A673 (cell line): ENCODE results near the gene PROCR.

Source experiments
- EZH2 ChIP-seq: fragments of 200-600 bp; sonication (generic); IDR thresholded peaks from 2 replicates; pipeline ENCODE4 v1.6.1; 2017; ENCODE audit warnings: borderline replicate concordance, low read depth, mild to moderate bottlenecking, mixed read lengths, antibody characterized with exemption, low read length; ENCODE audit not compliant: poor library complexity, severe bottlenecking
- TF ChIP-seq, protein P1 (sequence below): fragments of 300-800, 200-600 bp; sonication (generic); conservative IDR thresholded peaks from 2 replicates; pipeline ENCODE4 v1.5.1; 2017; ENCODE audit warnings: low read depth, mild to moderate bottlenecking, antibody characterized with exemption, low read length, moderate library complexity, mixed read lengths

DNA sequence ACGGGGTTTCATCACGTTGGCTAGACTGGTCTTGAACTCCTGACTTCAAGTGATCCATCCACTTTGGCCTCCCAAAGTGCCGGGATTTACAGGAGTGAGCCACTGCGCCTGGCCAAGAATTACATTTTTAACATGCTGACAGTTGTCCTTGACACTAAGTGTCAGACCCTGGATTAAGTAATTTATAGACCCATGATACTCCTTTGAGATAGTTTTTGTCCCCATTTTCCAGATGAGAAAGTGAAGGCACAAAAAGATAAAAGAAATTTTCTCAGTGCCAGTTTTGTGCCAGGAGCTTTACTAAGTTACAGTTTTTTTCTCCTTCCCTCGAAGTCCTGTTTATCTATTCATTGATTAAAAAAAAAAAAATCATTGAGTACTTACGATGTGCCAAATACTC lies 14.9 kb upstream of the PROCR start:
- TF ChIP-seq, protein P1, sequence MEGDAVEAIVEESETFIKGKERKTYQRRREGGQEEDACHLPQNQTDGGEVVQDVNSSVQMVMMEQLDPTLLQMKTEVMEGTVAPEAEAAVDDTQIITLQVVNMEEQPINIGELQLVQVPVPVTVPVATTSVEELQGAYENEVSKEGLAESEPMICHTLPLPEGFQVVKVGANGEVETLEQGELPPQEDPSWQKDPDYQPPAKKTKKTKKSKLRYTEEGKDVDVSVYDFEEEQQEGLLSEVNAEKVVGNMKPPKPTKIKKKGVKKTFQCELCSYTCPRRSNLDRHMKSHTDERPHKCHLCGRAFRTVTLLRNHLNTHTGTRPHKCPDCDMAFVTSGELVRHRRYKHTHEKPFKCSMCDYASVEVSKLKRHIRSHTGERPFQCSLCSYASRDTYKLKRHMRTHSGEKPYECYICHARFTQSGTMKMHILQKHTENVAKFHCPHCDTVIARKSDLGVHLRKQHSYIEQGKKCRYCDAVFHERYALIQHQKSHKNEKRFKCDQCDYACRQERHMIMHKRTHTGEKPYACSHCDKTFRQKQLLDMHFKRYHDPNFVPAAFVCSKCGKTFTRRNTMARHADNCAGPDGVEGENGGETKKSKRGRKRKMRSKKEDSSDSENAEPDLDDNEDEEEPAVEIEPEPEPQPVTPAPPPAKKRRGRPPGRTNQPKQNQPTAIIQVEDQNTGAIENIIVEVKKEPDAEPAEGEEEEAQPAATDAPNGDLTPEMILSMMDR = no peak
- no peak for TF ChIP-seq EZH2
